Fibroblast of mammary gland (primary cell): ENCODE measurements around the gene CDH13.

Source experiments
- DNase-seq: peaks from one replicate; pipeline ENCODE4 v3.0.0-alpha.2; 2010; ENCODE audit warnings: low read depth
- H3K4me3 ChIP-seq: 2 replicates; pipeline ENCODE4 v1.5.1; 2011; ENCODE audit warnings: low read depth, mild to moderate bottlenecking, low read length, moderate library complexity; ENCODE audit not compliant: control insufficient read depth
- TF ChIP-seq, protein P1 (sequence below): conservative IDR thresholded peaks from 2 replicates; pipeline ENCODE4 v1.5.1; 2011; ENCODE audit warnings: low read depth, low read length, inconsistent platforms; ENCODE audit not compliant: control insufficient read depth, insufficient read depth

Gene CDH13

DNA sequence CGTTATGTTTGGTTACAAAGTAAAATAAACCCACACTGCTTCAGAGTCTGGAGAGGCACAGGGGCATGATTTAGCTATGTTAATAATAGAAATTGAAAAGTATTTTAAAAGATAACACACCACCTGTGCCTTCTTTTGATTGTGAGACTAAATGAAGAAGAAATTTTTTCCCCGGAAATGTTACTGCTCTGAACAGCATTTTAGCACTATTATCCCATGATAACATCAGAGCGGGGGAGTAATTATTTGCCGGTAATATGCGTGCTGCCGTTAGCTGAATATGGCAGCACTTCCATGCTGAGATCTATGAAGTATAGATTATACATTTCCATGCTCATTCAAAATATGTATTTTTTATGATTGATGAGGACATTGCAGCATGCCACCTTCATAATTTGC is 680.8 kb downstream of the CDH13 start:
- no peak for DNase-seq
- TF ChIP-seq, protein P1, sequence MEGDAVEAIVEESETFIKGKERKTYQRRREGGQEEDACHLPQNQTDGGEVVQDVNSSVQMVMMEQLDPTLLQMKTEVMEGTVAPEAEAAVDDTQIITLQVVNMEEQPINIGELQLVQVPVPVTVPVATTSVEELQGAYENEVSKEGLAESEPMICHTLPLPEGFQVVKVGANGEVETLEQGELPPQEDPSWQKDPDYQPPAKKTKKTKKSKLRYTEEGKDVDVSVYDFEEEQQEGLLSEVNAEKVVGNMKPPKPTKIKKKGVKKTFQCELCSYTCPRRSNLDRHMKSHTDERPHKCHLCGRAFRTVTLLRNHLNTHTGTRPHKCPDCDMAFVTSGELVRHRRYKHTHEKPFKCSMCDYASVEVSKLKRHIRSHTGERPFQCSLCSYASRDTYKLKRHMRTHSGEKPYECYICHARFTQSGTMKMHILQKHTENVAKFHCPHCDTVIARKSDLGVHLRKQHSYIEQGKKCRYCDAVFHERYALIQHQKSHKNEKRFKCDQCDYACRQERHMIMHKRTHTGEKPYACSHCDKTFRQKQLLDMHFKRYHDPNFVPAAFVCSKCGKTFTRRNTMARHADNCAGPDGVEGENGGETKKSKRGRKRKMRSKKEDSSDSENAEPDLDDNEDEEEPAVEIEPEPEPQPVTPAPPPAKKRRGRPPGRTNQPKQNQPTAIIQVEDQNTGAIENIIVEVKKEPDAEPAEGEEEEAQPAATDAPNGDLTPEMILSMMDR: no peak
- no peak overlapping the region for H3K4me3 ChIP-seq

DNA sequence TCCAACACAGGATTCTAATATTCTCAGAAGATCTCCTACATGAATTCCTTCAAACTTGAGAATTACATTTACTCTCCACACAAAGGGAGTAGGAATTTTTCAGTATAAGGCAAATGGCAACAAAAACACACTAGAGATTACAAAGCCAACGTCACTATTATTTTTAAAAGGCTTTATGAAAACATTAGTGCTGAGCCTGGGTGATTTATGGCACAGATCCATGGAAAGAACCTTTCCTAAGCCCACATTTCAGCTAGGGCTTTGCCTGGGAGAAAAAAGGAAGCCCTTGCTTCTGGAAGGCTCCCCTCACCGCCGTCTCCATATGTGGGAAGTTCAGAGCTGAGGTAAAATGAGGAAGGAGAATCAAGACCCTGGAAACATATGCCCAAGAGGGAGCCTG is 681.6 kb downstream of the CDH13 start:
- no peak overlapping the region for H3K4me3 ChIP-seq
- no peak for DNase-seq
- TF ChIP-seq, protein P1: no peak

DNA sequence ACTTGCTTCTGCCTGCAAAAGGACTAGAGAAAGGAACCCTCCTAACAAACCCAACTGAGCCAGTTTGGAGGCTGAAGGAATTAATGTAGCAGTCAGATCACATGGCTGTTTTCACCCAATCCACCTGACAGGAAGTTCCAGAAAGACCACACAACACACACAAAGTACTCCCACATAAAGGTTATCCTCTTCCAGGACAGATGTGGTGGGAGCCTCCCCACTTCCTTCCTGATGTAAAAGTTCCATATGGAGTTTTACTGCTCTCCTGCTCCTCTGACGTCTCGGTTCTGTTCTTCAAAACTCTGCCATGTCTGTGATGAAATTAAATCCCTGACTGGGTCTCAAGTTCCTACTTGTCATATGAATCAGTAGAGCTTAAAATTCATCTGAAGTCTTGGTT is 684.0 kb downstream of the CDH13 start:
- H3K4me3 ChIP-seq: no peak overlapping the region
- TF ChIP-seq, protein P1: no peak
- DNase-seq: no peak

DNA sequence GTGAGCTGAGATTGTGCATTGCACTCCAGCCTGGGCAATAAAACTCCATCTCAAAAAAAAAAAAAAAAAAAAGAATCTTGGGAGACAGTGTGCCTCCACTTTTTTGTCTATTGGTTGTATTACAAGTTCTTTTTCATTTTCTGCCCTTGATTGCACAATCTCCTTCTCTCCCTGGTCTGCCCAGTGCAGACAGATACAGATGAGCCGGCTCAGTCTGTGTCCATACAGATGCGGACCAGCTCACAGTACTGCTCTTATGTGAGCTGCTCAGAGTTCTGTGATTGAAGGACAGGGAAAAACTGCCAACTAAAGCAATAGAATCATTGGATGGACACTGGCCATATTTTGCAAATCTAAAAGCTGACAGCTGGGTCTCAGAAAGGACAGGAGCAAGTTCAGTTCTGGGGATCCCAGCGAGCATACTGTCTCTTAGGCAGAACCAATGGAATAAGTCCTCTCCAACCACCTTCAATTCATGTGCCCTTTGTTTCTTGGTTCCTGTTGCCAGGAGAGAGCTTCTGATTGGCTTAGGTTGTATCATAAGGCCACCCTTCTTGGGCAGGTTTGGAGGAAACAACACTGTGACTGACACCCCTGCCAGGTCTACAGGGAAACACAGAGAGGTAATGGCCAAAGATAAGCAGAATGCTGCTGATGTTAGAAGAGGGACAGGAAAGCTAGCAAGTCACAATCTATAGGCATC is 685.4 kb downstream of the CDH13 start:
- no peak for DNase-seq
- no peak overlapping the region for H3K4me3 ChIP-seq
- TF ChIP-seq, protein P1: no peak

DNA sequence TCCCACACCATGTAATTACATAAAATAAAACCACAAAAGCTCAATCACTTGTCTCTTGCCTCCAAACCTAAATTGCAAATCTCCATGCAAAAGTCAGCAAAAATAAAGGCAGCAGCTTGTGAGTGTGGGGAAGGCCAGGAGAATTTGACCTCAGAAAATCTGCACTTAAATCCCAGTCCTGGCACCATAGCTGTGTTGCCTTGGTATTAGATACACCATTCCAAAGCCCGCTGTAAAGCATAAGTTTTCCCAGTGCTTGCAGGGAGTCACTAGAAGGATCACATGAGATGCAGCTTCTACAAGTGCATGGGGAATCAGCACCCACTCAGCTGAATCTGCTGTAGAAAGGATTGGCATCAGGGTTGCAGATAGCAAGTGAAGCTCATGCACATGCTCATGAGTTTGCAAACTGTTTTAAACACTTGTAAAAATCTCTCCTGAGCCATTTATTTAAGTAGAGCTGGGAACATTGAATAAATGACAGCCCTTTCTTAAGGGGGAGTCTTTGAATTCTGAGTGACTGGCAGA is 686.0 kb downstream of the CDH13 start:
- DNase-seq: no peak
- TF ChIP-seq, protein P1: no peak
- H3K4me3 ChIP-seq: no peak overlapping the region

DNA sequence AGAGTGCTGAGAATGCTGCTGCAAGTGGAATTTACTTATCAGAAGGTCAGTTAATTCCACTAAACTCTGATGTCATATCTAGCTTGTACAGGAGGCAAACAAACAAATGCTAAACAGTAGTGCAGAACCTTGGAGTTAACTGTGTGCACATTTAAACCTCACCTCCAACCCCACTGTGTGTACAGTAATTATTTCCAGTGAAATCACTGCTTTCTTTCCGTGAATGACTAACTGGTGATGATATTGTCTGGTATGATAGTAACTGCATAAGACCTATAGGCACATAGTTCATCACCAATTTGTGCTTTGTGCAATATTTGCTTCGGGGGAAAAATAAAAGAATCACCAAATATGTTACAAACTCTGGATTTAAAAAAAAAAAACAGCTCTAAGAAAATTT is 688.5 kb downstream of the CDH13 start:
- TF ChIP-seq, protein P1: no peak
- DNase-seq: peak; percentile 19
- no peak overlapping the region for H3K4me3 ChIP-seq
